MM.1S (cell line): Measurements from ENCODE around the gene KLK10.

Experiments used
- DNase-seq: peaks from one replicate; pipeline ENCODE4 v3.0.0-alpha.2; 2015
- H2AFZ ChIP-seq: fragments of 300-600 bp; sonication (generic); 2 replicates; pipeline ENCODE4 v1.6.0; 2016; ENCODE audit warnings: antibody characterized with exemption, low read length
- H3F3A ChIP-seq: fragments of 300-600 bp; sonication (generic); 2 replicates; pipeline ENCODE4 v1.6.1; 2016; ENCODE audit warnings: mild to moderate bottlenecking, antibody characterized with exemption, low read length, moderate library complexity, mixed read lengths; ENCODE audit not compliant: insufficient read depth
- H3K27ac ChIP-seq: fragments of 300-600 bp; sonication (generic); 2 replicates; pipeline ENCODE4 v1.5.1; 2016; ENCODE audit warnings: mild to moderate bottlenecking, low read length
- H3K27me3 ChIP-seq: fragments of 300-600 bp; sonication (generic); replicated peaks from 2 replicates; pipeline ENCODE4 v1.6.0; 2016; ENCODE audit warnings: low read length; ENCODE audit not compliant: insufficient read depth
- H3K36me3 ChIP-seq: fragments of 300-600 bp; sonication (generic); replicated peaks from 2 replicates; pipeline ENCODE4 v1.6.1; 2016; ENCODE audit warnings: mild to moderate bottlenecking, low read length, mixed read lengths; ENCODE audit not compliant: insufficient read depth
- H3K4me1 ChIP-seq: fragments of 300-600 bp; sonication (generic); 2 replicates; pipeline ENCODE4 v1.6.1; 2016; ENCODE audit warnings: low read length, mixed read lengths
- H3K4me2 ChIP-seq: fragments of 300-600 bp; sonication (generic); 2 replicates; pipeline ENCODE4 v1.6.0; 2016; ENCODE audit warnings: low read depth, low read length
- H3K4me3 ChIP-seq: fragments of 300-600 bp; sonication (generic); 2 replicates; pipeline ENCODE4 v1.5.1; 2016; ENCODE audit warnings: low read length, mixed read lengths
- H3K79me2 ChIP-seq: fragments of 300-600 bp; sonication (generic); 2 replicates; pipeline ENCODE4 v1.6.1; 2016; ENCODE audit warnings: mixed run types, low read length, mixed read lengths
- H3K9ac ChIP-seq: fragments of 300-600 bp; sonication (generic); 2 replicates; pipeline ENCODE4 v1.6.1; 2016; ENCODE audit warnings: low read length, mixed read lengths
- H3K9me2 ChIP-seq: fragments of 300-600 bp; sonication (generic); replicated peaks from 2 replicates; pipeline ENCODE4 v1.6.1; 2016; ENCODE audit warnings: mild to moderate bottlenecking, low read length, mixed read lengths; ENCODE audit not compliant: insufficient read depth
- H3K9me3 ChIP-seq: fragments of 300-600 bp; sonication (generic); replicated peaks from 2 replicates; pipeline ENCODE4 v1.6.1; 2016; ENCODE audit warnings: mild to moderate bottlenecking, low read length, mixed read lengths; ENCODE audit not compliant: insufficient read depth
- H4K20me1 ChIP-seq: fragments of 300-600 bp; sonication (generic); 2 replicates; pipeline ENCODE4 v1.6.1; 2016; ENCODE audit warnings: mild to moderate bottlenecking, low read length, moderate library complexity, mixed read lengths; ENCODE audit not compliant: insufficient read depth
- CTCF ChIP-seq: fragments of 300-600 bp; sonication (generic); IDR thresholded peaks from 2 replicates; pipeline ENCODE4 v1.5.1; 2016; ENCODE audit warnings: antibody characterized with exemption, low read length, mixed read lengths
- EZH2 ChIP-seq: fragments of 300-600 bp; sonication (generic); optimal IDR thresholded peaks from 2 replicates; pipeline ENCODE3; 2017; ENCODE audit warnings: low read depth, mild to moderate bottlenecking, antibody characterized with exemption, low read length, mixed read lengths
- EZH2phosphoT487 ChIP-seq: fragments of 300-600 bp; sonication (generic); IDR thresholded peaks from 2 replicates; pipeline ENCODE4 v1.6.1; 2018; ENCODE audit warnings: antibody characterized with exemption, low read length

KLK10 gene

GRCh38 chr19:50998686-50999085, 20.8 kb downstream of the KLK10 start:
- H4K20me1 ChIP-seq: no peaks in the 10 kb centered on the region
- no peak overlapping the region for H3K9ac ChIP-seq
- H3K9me2 ChIP-seq: no peaks in the 10 kb centered on the region
- no peak overlapping the region for H3K27ac ChIP-seq
- no peaks in the 10 kb centered on the region for H3K4me1 ChIP-seq
- H3K27me3 ChIP-seq: peaks cover 6% of the 10 kb centered on the region; the same call in 1 of the 2 replicates
- H3K79me2 ChIP-seq: no peaks in the 10 kb centered on the region
- H3K9me3 ChIP-seq: no peaks in the 10 kb centered on the region; the same call in 1 of the 2 replicates
- H2AFZ ChIP-seq: no peak overlapping the region
- no peak for DNase-seq
- TF ChIP-seq EZH2phosphoT487 (no peak), EZH2 (no peak), CTCF (no peak)
- no peaks in the 10 kb centered on the region for H3K36me3 ChIP-seq
- H3K4me2 ChIP-seq: no peak overlapping the region
- H3K4me3 ChIP-seq: no peak overlapping the region
- no peaks in the 10 kb centered on the region for H3F3A ChIP-seq

GRCh38 chr19:50998061-50998460, 21.4 kb downstream of the KLK10 start:
- no peaks in the 10 kb centered on the region for H3K4me1 ChIP-seq
- no peaks in the 10 kb centered on the region for H3F3A ChIP-seq
- H3K27ac ChIP-seq: no peak overlapping the region
- H3K4me2 ChIP-seq: no peak overlapping the region
- H3K79me2 ChIP-seq: no peaks in the 10 kb centered on the region
- no peak overlapping the region for H3K9ac ChIP-seq
- H3K36me3 ChIP-seq: no peaks in the 10 kb centered on the region
- H3K9me3 ChIP-seq: no peaks in the 10 kb centered on the region; the same call in 1 of the 2 replicates
- no peaks in the 10 kb centered on the region for H4K20me1 ChIP-seq
- no peaks in the 10 kb centered on the region for H3K9me2 ChIP-seq
- TF ChIP-seq CTCF (no peak), EZH2 (no peak), EZH2phosphoT487 (no peak)
- H3K4me3 ChIP-seq: no peak overlapping the region
- peaks cover 6% of the 10 kb centered on the region; the same call in 1 of the 2 replicates for H3K27me3 ChIP-seq
- DNase-seq: no peak
- no peak overlapping the region for H2AFZ ChIP-seq

GRCh38 chr19:50994129-50994528, 25.4 kb downstream of the KLK10 start:
- H3F3A ChIP-seq: no peaks in the 10 kb centered on the region
- no peaks in the 10 kb centered on the region for H4K20me1 ChIP-seq
- TF ChIP-seq CTCF (no peak), EZH2 (no peak), EZH2phosphoT487 (no peak)
- H3K9me2 ChIP-seq: no peaks in the 10 kb centered on the region
- H3K4me1 ChIP-seq: no peaks in the 10 kb centered on the region
- no peak overlapping the region for H3K4me2 ChIP-seq
- no peak for DNase-seq
- H3K9me3 ChIP-seq: no peaks in the 10 kb centered on the region; the same call in 1 of the 2 replicates
- no peaks in the 10 kb centered on the region; the same call in 1 of the 2 replicates for H3K27me3 ChIP-seq
- no peaks in the 10 kb centered on the region for H3K36me3 ChIP-seq
- H2AFZ ChIP-seq: no peak overlapping the region
- no peak overlapping the region for H3K4me3 ChIP-seq
- no peak overlapping the region for H3K27ac ChIP-seq
- H3K79me2 ChIP-seq: no peaks in the 10 kb centered on the region
- H3K9ac ChIP-seq: no peak overlapping the region
